ENCODE measurements around the gene CCDC12.

DNA sequence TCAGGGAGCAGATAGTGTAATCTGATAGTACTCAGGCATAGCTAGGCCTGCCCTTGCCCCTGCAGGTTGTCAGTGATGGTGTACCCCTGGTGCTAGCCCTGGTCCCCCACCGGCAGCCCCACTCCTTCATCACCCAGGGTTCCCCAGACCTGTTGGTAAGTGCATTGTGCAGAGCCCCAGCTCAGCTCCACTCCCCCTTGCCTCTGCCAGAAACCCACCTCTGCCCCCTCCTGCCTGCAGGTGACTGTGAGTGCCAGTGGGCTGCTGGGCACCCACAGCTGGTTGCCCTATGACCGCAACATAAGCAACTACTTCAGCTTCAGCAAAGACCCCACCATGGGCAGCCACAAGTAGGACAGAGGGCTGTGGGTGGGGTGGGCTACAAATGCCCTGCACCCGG lies 30.5 kb upstream of the CCDC12 start:
- TF ChIP-seq YY1 (IDR thresholded peaks at IDR 0.05; ENCODE audit: low read depth) (no peak), TAF1 (IDR thresholded peaks at IDR 0.05; ENCODE audit: low read depth) (no peak), TEAD4 (IDR thresholded peaks at IDR 0.05) (no peak), EGR1 (IDR thresholded peaks at IDR 0.05) (no peak), RAD21 (IDR thresholded peaks at IDR 0.05; ENCODE audit: low read depth) (no peak), CEBPB (IDR thresholded peaks at IDR 0.05) (no peak), NFIC (IDR thresholded peaks at IDR 0.05) (no peak), FOXM1 (IDR thresholded peaks at IDR 0.05; ENCODE audit: borderline replicate concordance, low read depth) (no peak), CREB1 (IDR thresholded peaks at IDR 0.05; ENCODE audit: low read depth) (no peak), TCF12 (IDR thresholded peaks at IDR 0.05; ENCODE audit: low read depth) (no peak)
- TF ChIP-seq, protein P1, sequence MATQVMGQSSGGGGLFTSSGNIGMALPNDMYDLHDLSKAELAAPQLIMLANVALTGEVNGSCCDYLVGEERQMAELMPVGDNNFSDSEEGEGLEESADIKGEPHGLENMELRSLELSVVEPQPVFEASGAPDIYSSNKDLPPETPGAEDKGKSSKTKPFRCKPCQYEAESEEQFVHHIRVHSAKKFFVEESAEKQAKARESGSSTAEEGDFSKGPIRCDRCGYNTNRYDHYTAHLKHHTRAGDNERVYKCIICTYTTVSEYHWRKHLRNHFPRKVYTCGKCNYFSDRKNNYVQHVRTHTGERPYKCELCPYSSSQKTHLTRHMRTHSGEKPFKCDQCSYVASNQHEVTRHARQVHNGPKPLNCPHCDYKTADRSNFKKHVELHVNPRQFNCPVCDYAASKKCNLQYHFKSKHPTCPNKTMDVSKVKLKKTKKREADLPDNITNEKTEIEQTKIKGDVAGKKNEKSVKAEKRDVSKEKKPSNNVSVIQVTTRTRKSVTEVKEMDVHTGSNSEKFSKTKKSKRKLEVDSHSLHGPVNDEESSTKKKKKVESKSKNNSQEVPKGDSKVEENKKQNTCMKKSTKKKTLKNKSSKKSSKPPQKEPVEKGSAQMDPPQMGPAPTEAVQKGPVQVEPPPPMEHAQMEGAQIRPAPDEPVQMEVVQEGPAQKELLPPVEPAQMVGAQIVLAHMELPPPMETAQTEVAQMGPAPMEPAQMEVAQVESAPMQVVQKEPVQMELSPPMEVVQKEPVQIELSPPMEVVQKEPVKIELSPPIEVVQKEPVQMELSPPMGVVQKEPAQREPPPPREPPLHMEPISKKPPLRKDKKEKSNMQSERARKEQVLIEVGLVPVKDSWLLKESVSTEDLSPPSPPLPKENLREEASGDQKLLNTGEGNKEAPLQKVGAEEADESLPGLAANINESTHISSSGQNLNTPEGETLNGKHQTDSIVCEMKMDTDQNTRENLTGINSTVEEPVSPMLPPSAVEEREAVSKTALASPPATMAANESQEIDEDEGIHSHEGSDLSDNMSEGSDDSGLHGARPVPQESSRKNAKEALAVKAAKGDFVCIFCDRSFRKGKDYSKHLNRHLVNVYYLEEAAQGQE (IDR thresholded peaks at IDR 0.05; ENCODE audit: low read depth), result no peak
